Measurements from ENCODE around the gene PELO. TPM values are rescaled to one million over a fixed set of nuclear protein-coding genes. Genes with fewer than 3 reads are reported as not detected.
A peak's percentile ranks its signal among the peaks of the same experiment; 100 is the strongest.

Gene PELO
- total RNA-seq, 1 experiment from 2014 or later: 18.7 TPM

DNA sequence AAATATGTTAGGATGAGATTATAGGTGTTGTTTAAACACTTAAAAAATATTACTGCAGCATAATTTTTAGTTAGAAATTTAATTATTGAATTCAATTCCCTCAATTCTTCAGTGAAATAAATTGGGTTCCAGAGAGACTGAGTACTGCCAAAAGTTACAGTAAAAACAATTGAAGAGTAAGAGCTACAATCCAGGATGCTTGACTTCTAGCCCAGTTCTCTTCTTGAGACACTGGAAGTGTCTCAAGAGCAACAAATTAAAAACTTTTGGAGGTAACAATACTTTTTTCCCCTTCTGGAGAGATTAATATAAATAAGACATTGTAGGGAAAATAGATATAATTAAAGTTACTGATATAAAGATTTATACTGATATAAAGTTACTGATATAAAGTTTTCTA lies 8.3 kb downstream of the PELO start:
- no peaks in the 10 kb centered on the region for H3K27me3 Mint-ChIP-seq (ENCODE audit: low read depth)
- ChIA-PET CTCF (no interaction called here), POLR2A (no interaction called here)
- H3K4me3 Mint-ChIP-seq: no peak overlapping the region
- H3K36me3 Mint-ChIP-seq: no peaks in the 10 kb centered on the region
- DNase-seq (ENCODE audit: low spot score) (no peak), ATAC-seq (no peak)
- H3K4me1 Mint-ChIP-seq: peaks cover 44% of the 10 kb centered on the region
- no peak overlapping the region for H3K27ac Mint-ChIP-seq
- no peaks in the 10 kb centered on the region for H3K9me3 Mint-ChIP-seq
- TF ChIP-seq ZBTB21 (CRISPR knock-in tag; IDR thresholded peaks at IDR 0.05; ENCODE audit: borderline replicate concordance) (no peak), ZNF512 (CRISPR knock-in tag; IDR thresholded peaks at IDR 0.05; ENCODE audit: borderline replicate concordance) (no peak), PRRX2 (CRISPR knock-in tag; IDR thresholded peaks at IDR 0.05) (no peak), CTCF (IDR thresholded peaks at IDR 0.05) (no peak), NR2C2 (CRISPR knock-in tag; IDR thresholded peaks at IDR 0.05) (no peak), ELF4 (CRISPR knock-in tag; IDR thresholded peaks at IDR 0.05; ENCODE audit: low read depth) (no peak), GABPB1 (CRISPR knock-in tag; IDR thresholded peaks at IDR 0.05) (no peak), ZNF232 (CRISPR knock-in tag; IDR thresholded peaks at IDR 0.05) (no peak), ZBTB43 (CRISPR knock-in tag; IDR thresholded peaks at IDR 0.05) (no peak), ETV6 (CRISPR knock-in tag; IDR thresholded peaks at IDR 0.05) (no peak), ZNF423 (CRISPR knock-in tag; IDR thresholded peaks at IDR 0.05) (no peak), TCF7 (CRISPR knock-in tag; IDR thresholded peaks at IDR 0.05; ENCODE audit: low read depth) (no peak), MXD4 (CRISPR knock-in tag; IDR thresholded peaks at IDR 0.05; ENCODE audit: borderline replicate concordance) (no peak)
- TF ChIP-seq, protein P1, sequence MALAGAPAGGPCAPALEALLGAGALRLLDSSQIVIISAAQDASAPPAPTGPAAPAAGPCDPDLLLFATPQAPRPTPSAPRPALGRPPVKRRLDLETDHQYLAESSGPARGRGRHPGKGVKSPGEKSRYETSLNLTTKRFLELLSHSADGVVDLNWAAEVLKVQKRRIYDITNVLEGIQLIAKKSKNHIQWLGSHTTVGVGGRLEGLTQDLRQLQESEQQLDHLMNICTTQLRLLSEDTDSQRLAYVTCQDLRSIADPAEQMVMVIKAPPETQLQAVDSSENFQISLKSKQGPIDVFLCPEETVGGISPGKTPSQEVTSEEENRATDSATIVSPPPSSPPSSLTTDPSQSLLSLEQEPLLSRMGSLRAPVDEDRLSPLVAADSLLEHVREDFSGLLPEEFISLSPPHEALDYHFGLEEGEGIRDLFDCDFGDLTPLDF (CRISPR knock-in tag; IDR thresholded peaks at IDR 0.05): no peak
- TF ChIP-seq, protein P2, sequence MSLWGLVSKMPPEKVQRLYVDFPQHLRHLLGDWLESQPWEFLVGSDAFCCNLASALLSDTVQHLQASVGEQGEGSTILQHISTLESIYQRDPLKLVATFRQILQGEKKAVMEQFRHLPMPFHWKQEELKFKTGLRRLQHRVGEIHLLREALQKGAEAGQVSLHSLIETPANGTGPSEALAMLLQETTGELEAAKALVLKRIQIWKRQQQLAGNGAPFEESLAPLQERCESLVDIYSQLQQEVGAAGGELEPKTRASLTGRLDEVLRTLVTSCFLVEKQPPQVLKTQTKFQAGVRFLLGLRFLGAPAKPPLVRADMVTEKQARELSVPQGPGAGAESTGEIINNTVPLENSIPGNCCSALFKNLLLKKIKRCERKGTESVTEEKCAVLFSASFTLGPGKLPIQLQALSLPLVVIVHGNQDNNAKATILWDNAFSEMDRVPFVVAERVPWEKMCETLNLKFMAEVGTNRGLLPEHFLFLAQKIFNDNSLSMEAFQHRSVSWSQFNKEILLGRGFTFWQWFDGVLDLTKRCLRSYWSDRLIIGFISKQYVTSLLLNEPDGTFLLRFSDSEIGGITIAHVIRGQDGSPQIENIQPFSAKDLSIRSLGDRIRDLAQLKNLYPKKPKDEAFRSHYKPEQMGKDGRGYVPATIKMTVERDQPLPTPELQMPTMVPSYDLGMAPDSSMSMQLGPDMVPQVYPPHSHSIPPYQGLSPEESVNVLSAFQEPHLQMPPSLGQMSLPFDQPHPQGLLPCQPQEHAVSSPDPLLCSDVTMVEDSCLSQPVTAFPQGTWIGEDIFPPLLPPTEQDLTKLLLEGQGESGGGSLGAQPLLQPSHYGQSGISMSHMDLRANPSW (CRISPR knock-in tag; conservative IDR thresholded peaks at IDR 0.05; ENCODE audit: low read depth): no peak

- 0 out of 2 replicates have a peak overlapping the region, but pooled peaks have one; percentile 1 for H3K27ac Mint-ChIP-seq
- ChIA-PET CTCF (no interaction called here), POLR2A (no interaction called here)
- H3K4me1 Mint-ChIP-seq: peaks cover 50% of the 10 kb centered on the region
- DNase-seq (ENCODE audit: low spot score) (no peak), ATAC-seq (no peak)
- H3K4me3 Mint-ChIP-seq: no peak overlapping the region
- no peaks in the 10 kb centered on the region for H3K9me3 Mint-ChIP-seq
- TF ChIP-seq ERG (CRISPR knock-in tag; IDR thresholded peaks at IDR 0.05) (no peak), FOXK1 (CRISPR knock-in tag; IDR thresholded peaks at IDR 0.05) (no peak), MYBL2 (CRISPR knock-in tag; IDR thresholded peaks at IDR 0.05) (no peak), ZNF671 (CRISPR knock-in tag; IDR thresholded peaks at IDR 0.05) (no peak), TCF7 (CRISPR knock-in tag; IDR thresholded peaks at IDR 0.05; ENCODE audit: low read depth) (no peak)
- TF ChIP-seq, protein P3, sequence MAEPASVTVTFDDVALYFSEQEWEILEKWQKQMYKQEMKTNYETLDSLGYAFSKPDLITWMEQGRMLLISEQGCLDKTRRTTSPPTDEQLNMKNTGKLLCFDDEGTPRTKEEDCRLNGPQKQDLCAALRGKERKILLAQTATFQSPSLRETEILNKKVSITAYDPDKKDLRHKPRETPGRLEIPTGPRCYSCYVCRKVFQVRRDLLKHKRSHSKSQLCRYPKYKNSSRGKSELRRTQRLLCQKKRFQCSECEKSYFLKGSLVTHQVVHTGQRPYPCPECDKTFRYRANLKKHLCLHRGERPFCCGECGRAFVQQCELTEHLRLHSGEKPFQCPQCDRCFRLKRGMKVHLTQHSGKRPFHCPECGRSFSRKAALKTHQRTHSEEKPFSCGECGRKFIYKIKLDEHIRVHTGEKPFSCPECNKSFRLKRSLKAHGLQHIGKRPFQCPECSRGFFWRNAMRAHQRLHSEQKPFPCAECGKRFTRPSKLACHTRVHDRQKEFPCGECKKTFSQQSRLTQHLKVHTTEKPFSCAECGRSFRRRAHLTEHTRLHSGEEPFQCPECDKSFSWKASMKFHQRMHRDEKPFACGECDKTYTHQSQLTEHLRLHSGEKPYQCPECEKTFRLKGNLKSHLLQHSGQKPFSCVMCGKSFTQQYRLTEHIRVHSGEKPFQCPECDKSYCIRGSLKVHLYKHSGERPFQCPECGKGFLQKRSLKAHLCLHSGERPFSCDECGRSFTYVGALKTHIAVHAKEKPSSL (CRISPR knock-in tag; conservative IDR thresholded peaks at IDR 0.05): no peak
- no peaks in the 10 kb centered on the region for H3K27me3 Mint-ChIP-seq (ENCODE audit: low read depth)
- H3K36me3 Mint-ChIP-seq: peaks cover 3% of the 10 kb centered on the region; the same call in 1 of the 2 replicates
Measured at GRCh38 chr5:52796516-52797103, 8.9 kb downstream of the PELO start.
